T-helper 2 cell treated with Interferon-gamma antibody and Interleukin-4, amounts not matched to agents 5 μg/mL and 100 μg/mL, for 36 hours (primary cell): ENCODE measurements around the gene SLC35A2.
"Not testable (repeated sequence)": the region's sequence is repeated elsewhere in the genome, so short reads cannot be mapped to it uniquely, and the experiment has no call there.

ENCODE experiments used
- DNase-seq: peaks from one replicate; pipeline ENCODE4 v3.0.0; 2021; ENCODE audit warnings: low spot score
- H3K27ac Mint-ChIP-seq: one replicate; pipeline ENCODE4 v1.8.0; 2021; ENCODE audit warnings: mild to moderate bottlenecking, mixed read lengths
- H3K27me3 Mint-ChIP-seq: one replicate; pipeline ENCODE4 v1.8.0; 2021; ENCODE audit warnings: low read depth, mixed read lengths
- H3K36me3 Mint-ChIP-seq: one replicate; pipeline ENCODE4 v1.8.0; 2021; ENCODE audit warnings: low read depth, mixed read lengths
- H3K4me1 Mint-ChIP-seq: one replicate; pipeline ENCODE4 v1.8.0; 2021; ENCODE audit warnings: low read depth, mixed read lengths
- H3K4me3 Mint-ChIP-seq: one replicate; pipeline ENCODE4 v1.8.0; 2022; ENCODE audit warnings: mild to moderate bottlenecking, moderate library complexity, mixed read lengths
- H3K9me3 Mint-ChIP-seq: one replicate; pipeline ENCODE4 v1.8.0; 2021; ENCODE audit warnings: mixed read lengths

SLC35A2 gene

GRCh38 chrX:48886586-48886985 is 24.9 kb downstream of the SLC35A2 start:
- H3K27me3 Mint-ChIP-seq, H3K36me3 Mint-ChIP-seq, H3K4me3 Mint-ChIP-seq, H3K27ac Mint-ChIP-seq, H3K9me3 Mint-ChIP-seq, DNase-seq, H3K4me1 Mint-ChIP-seq: not testable (repeated sequence)

GRCh38 chrX:48883729-48884128 is 27.7 kb downstream of the SLC35A2 start:
- no peak for DNase-seq
- Mint-ChIP-seq H3K4me3 (no peak overlapping the region), H3K4me1 (no peaks in the 10 kb centered on the region), H3K9me3 (no peaks in the 10 kb centered on the region), H3K27ac (no peak overlapping the region), H3K27me3 (no peaks in the 10 kb centered on the region), H3K36me3 (no peaks in the 10 kb centered on the region)

GRCh38 chrX:48876944-48877343 is 34.5 kb downstream of the SLC35A2 start:
- not testable (repeated sequence) for H3K4me1 Mint-ChIP-seq, H3K27ac Mint-ChIP-seq, H3K9me3 Mint-ChIP-seq, H3K36me3 Mint-ChIP-seq, DNase-seq, H3K4me3 Mint-ChIP-seq, H3K27me3 Mint-ChIP-seq

- not testable (repeated sequence) for H3K4me1 Mint-ChIP-seq, H3K36me3 Mint-ChIP-seq, H3K9me3 Mint-ChIP-seq, H3K27ac Mint-ChIP-seq, DNase-seq, H3K27me3 Mint-ChIP-seq, H3K4me3 Mint-ChIP-seq
Observed at GRCh38 chrX:48872017-48872416, 39.4 kb downstream of the SLC35A2 start.

- Mint-ChIP-seq H3K9me3 (no peaks in the 10 kb centered on the region), H3K4me3 (no peak overlapping the region), H3K27ac (no peak overlapping the region), H3K27me3 (peaks cover 5% of the 10 kb centered on the region), H3K36me3 (no peaks in the 10 kb centered on the region), H3K4me1 (no peaks in the 10 kb centered on the region)
- no peak for DNase-seq
Observed at GRCh38 chrX:48864210-48864609, 47.2 kb downstream of the SLC35A2 start.

GRCh38 chrX:48854898-48855297 is 56.5 kb downstream of the SLC35A2 start:
- Mint-ChIP-seq H3K36me3 (no peaks in the 10 kb centered on the region), H3K27me3 (peaks cover 20% of the 10 kb centered on the region), H3K27ac (no peak overlapping the region), H3K4me1 (peaks cover 6% of the 10 kb centered on the region), H3K9me3 (no peaks in the 10 kb centered on the region), H3K4me3 (no peak overlapping the region)
- no peak for DNase-seq

GRCh38 chrX:48854121-48854804 is 57.2 kb downstream of the SLC35A2 start:
- H3K9me3 Mint-ChIP-seq: not testable (repeated sequence)

GRCh38 chrX:48853494-48853893 is 58.0 kb downstream of the SLC35A2 start:
- not testable (repeated sequence) for H3K27ac Mint-ChIP-seq, H3K9me3 Mint-ChIP-seq, H3K4me3 Mint-ChIP-seq, DNase-seq, H3K36me3 Mint-ChIP-seq
- Mint-ChIP-seq H3K27me3 (peaks cover 24% of the 10 kb centered on the region), H3K4me1 (peaks cover 11% of the 10 kb centered on the region)

More at GRCh38 chrX:48854121-48854804, 57.2 kb downstream of the SLC35A2 start:
- not testable (repeated sequence) for H3K4me3 Mint-ChIP-seq, H3K36me3 Mint-ChIP-seq, DNase-seq, H3K27ac Mint-ChIP-seq, H3K4me1 Mint-ChIP-seq
- peaks cover 20% of the 10 kb centered on the region for H3K27me3 Mint-ChIP-seq
